Smooth muscle cell (in vitro differentiated cells): ENCODE data around the gene PKMYT1. TPM values are rescaled to one million over a fixed set of nuclear protein-coding genes. Genes with fewer than 3 reads are reported as not detected.
"Not testable (repeated sequence)": the region's sequence is repeated elsewhere in the genome, so short reads cannot be mapped to it uniquely, and the experiment has no call there.

Experiments
- DNase-seq: peaks from one replicate; lab custom pipeline; 2025; ENCODE audit not compliant: unreplicated experiment; lab: John Stamatoyannopoulos, UW
- H2AFZ ChIP-seq: fragments of 200-600 bp; sonication (generic); 2 replicates; pipeline ENCODE4 v1.6.0; 2016; ENCODE audit warnings: antibody characterized with exemption, low read depth, mild to moderate bottlenecking
- H3F3A ChIP-seq: fragments of 200-600 bp; sonication (generic); 2 replicates; pipeline ENCODE4 v1.6.0; 2017; ENCODE audit warnings: antibody characterized with exemption, low read depth
- H3K27ac ChIP-seq: fragments of 200-600 bp; sonication (generic); 2 replicates; pipeline ENCODE4 v1.5.1; 2016; ENCODE audit warnings: low read depth, mild to moderate bottlenecking
- H3K27me3 ChIP-seq: fragments of 200-600 bp; sonication (generic); 2 replicates; pipeline ENCODE4 v1.6.1; 2016; ENCODE audit warnings: low read depth, mild to moderate bottlenecking
- H3K36me3 ChIP-seq: fragments of 200-600 bp; sonication (generic); 2 replicates; pipeline ENCODE4 v1.5.1; 2016; ENCODE audit warnings: low read depth
- H3K4me1 ChIP-seq: fragments of 200-600 bp; sonication (generic); 2 replicates; pipeline ENCODE4 v1.5.1; 2016; ENCODE audit warnings: low read depth
- H3K4me2 ChIP-seq: fragments of 200-600 bp; sonication (generic); 2 replicates; pipeline ENCODE4 v1.6.0; 2016; ENCODE audit warnings: mild to moderate bottlenecking
- H3K4me3 ChIP-seq: fragments of 200-600 bp; sonication (generic); 2 replicates; pipeline ENCODE4 v1.5.1; 2016; ENCODE audit warnings: mild to moderate bottlenecking
- H3K79me2 ChIP-seq: fragments of 200-600 bp; sonication (generic); 2 replicates; pipeline ENCODE4 v1.6.0; 2016; ENCODE audit warnings: low read depth, mild to moderate bottlenecking
- H3K9ac ChIP-seq: fragments of 200-600 bp; sonication (generic); 2 replicates; pipeline ENCODE4 v1.6.0; 2016; ENCODE audit warnings: low read depth
- H3K9me3 ChIP-seq: fragments of 200-600 bp; sonication (generic); replicated peaks from 2 replicates; pipeline ENCODE4 v1.5.1; 2016; ENCODE audit warnings: low read depth
- H4K20me1 ChIP-seq: fragments of 200-600 bp; sonication (generic); 2 replicates; pipeline ENCODE4 v1.6.0; 2016; ENCODE audit warnings: low read depth
- WGBS: methylation state at CpG from one replicate; pipeline ENCODE4 v1.1.7; 2016; ENCODE audit warnings: low lambda C conversion rate; 5-methylcytosine and 5-hydroxymethylcytosine counted together
- polyA plus RNA-seq: library from polyadenylated mRNA; unstranded; fragments of >200 nt; fragmentation: Nextera tagmentation; extraction: Ambion mirVana; gene quantifications from 2 replicates; pipeline ENCODE4 v1.2.1, GENCODE V29; 2016
- total RNA-seq: library from RNA; depleted of rRNA; stranded (reverse); fragments of >200 nt; gene quantifications from 2 replicates; pipeline ENCODE4 v1.2.3, GENCODE V29; 2014
- TF ChIP-seq, protein P1 (sequence below): fragments of 200-600 bp; sonication (generic); IDR thresholded peaks from 2 replicates; pipeline ENCODE4 v1.5.1; 2017; ENCODE audit warnings: borderline replicate concordance, mild to moderate bottlenecking, antibody characterized with exemption; ENCODE audit not compliant: insufficient read depth, poor library complexity, severe bottlenecking

Gene PKMYT1
- total and polyA plus RNA-seq, 2 experiments from 2014 or later, result 13.8 to 32.6 TPM

DNA sequence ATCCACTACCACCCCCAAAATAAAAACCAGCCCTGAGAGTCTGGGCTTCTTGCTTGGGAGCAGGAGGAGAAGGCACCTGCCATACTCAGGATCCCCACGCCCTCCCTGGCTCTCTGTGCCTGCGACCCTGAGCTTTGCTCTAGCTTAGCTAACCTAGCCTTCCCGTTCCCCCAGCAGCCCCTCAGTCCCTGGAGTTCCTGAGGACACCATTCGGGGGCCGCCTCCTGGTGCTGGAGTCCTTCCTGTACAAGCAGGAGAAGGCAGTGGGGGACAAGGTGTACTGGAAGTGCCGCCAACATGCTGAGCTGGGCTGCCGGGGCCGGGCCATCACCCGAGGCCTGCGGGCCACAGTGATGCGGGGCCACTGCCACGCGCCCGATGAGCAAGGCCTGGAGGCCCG, 50.0 kb downstream of the PKMYT1 start:
- Histone ChIP-seq H3K9me3 (no peaks in the 10 kb centered on the region), H3K9ac (no peak overlapping the region), H4K20me1 (peaks cover 7% of the 10 kb centered on the region), H3K4me2 (no peak overlapping the region), H2AFZ (no peak overlapping the region), H3K4me1 (no peaks in the 10 kb centered on the region), H3K79me2 (no peaks in the 10 kb centered on the region), H3K27ac (no peak overlapping the region), H3K4me3 (no peak overlapping the region), H3K36me3 (no peaks in the 10 kb centered on the region), H3K27me3 (no peaks in the 10 kb centered on the region), H3F3A (no peaks in the 10 kb centered on the region)
- TF ChIP-seq, protein P1, sequence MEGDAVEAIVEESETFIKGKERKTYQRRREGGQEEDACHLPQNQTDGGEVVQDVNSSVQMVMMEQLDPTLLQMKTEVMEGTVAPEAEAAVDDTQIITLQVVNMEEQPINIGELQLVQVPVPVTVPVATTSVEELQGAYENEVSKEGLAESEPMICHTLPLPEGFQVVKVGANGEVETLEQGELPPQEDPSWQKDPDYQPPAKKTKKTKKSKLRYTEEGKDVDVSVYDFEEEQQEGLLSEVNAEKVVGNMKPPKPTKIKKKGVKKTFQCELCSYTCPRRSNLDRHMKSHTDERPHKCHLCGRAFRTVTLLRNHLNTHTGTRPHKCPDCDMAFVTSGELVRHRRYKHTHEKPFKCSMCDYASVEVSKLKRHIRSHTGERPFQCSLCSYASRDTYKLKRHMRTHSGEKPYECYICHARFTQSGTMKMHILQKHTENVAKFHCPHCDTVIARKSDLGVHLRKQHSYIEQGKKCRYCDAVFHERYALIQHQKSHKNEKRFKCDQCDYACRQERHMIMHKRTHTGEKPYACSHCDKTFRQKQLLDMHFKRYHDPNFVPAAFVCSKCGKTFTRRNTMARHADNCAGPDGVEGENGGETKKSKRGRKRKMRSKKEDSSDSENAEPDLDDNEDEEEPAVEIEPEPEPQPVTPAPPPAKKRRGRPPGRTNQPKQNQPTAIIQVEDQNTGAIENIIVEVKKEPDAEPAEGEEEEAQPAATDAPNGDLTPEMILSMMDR, result no peak
- 98% methylated on average over 15 of the region's 15 CpGs for WGBS
- no peak for DNase-seq

DNA sequence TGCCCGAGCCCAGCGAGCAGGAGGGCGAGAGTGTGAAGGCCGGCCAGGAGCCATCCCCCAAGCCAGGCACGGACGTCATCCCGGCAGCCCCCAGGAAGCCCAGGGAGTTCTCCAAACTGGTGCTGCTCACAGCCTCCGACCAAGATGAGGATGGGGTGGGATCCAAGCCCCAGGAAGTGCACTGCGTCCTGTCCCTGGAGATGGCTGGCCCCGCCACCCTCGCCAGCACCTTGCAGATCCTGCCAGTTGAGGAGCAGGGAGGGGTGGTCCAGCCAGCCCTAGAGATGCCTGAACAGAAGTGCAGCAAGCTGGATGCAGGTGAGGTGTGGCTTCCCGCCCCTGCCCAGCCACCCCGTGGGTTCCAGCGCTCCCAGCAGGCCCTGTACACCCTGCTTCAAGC, 50.6 kb downstream of the PKMYT1 start:
- TF ChIP-seq, protein P1, result no peak
- no peaks in the 10 kb centered on the region for H3K4me1 ChIP-seq
- WGBS, result 94% methylated on average over 14 of the region's 14 CpGs
- no peak overlapping the region for H2AFZ ChIP-seq
- no peaks in the 10 kb centered on the region for H3K36me3 ChIP-seq
- no peak for DNase-seq
- no peaks in the 10 kb centered on the region for H3K9me3 ChIP-seq
- no peak overlapping the region for H3K4me3 ChIP-seq
- no peak overlapping the region for H3K9ac ChIP-seq
- H4K20me1 ChIP-seq, result peaks cover 7% of the 10 kb centered on the region
- H3K27me3 ChIP-seq, result no peaks in the 10 kb centered on the region
- no peak overlapping the region for H3K4me2 ChIP-seq
- no peaks in the 10 kb centered on the region for H3F3A ChIP-seq
- no peaks in the 10 kb centered on the region for H3K79me2 ChIP-seq
- no peak overlapping the region for H3K27ac ChIP-seq

DNA sequence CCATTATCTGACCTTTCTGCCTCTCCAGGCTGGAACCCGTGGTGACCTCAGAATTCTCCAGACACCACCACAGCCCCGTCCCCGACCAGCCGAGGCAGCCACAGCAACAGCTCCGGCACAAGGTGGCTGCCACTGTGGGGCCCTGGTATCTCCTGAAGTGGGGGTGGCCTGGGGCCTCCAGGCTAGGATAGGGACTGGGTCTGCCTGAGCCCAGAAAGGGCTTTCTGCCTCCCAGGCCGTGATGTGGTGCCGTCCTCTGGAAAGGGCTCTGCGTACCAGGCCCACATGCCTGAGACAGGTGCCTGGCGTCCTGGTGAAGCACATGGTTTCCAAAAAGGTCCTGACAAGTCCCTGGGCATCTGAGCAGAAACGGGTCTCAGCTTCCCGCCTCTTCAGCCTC, 51.5 kb downstream of the PKMYT1 start:
- no peak for DNase-seq
- H3K36me3 ChIP-seq, result no peaks in the 10 kb centered on the region
- H3K79me2 ChIP-seq, result no peaks in the 10 kb centered on the region
- H3F3A ChIP-seq, result no peaks in the 10 kb centered on the region
- 88% methylated on average over 10 of the region's 11 CpGs for whole genome bisulfite sequencing
- no peak overlapping the region for H3K9ac ChIP-seq
- H3K4me3 ChIP-seq, result no peak overlapping the region
- no peaks in the 10 kb centered on the region for H3K4me1 ChIP-seq
- TF ChIP-seq, protein P1, result no peak
- H4K20me1 ChIP-seq, result peaks cover 11% of the 10 kb centered on the region
- H3K27ac ChIP-seq, result no peak overlapping the region
- H3K4me2 ChIP-seq, result no peak overlapping the region
- no peaks in the 10 kb centered on the region for H3K9me3 ChIP-seq
- no peaks in the 10 kb centered on the region for H3K27me3 ChIP-seq
- H2AFZ ChIP-seq, result no peak overlapping the region

DNA sequence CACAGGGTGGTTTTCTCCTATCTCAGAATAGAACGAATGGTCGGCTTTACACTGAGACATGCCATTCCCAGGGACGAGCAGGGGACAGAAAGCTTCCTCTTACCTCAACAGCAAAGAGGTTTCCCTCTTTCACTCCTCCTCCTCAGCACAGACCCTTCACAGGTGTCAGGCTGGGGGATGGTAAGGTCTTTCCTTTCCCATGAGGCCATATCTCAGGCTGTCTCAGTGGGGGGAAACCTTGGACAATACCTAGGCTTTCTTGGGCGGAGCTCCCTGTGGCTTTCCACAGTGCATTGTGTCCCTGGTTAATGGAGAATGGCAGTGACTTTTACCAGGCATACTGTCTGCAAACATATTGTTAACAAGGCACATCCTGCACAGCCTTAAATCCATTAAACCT, 52.1 kb downstream of the PKMYT1 start:
- 81% methylated on average over 4 of the region's 4 CpGs for WGBS
- H2AFZ ChIP-seq, DNase-seq, H3K79me2 ChIP-seq, H3K9ac ChIP-seq, H3K4me1 ChIP-seq, H3F3A ChIP-seq, H3K27me3 ChIP-seq, H3K4me3 ChIP-seq, H3K27ac ChIP-seq, H3K36me3 ChIP-seq, H3K9me3 ChIP-seq, H3K4me2 ChIP-seq: not testable (repeated sequence)
- H4K20me1 ChIP-seq, result peaks cover 11% of the 10 kb centered on the region
